ENCODE data around the gene OR7C1. TPM values are rescaled to one million over a fixed set of nuclear protein-coding genes. Genes with fewer than 3 reads are reported as not detected.

OR7C1 gene
- not detected in 2 replicates for total RNA-seq

GRCh38 chr19:14835011-14835410 lies at the start of gene OR7C1, which contains the start of gene OR7A5:
TSS of gene OR7C1 (minus strand) at chr19:14835185. CDS start at chr19:14800136, 35,049 bp downstream.
TSS of gene OR7A5 (minus strand) at chr19:14835185. CDS start at chr19:14828241, 6,944 bp downstream.

GRCh38 chr19:14848822-14849221 lies 13.8 kb upstream of the OR7C1 start, which contains the start of gene OR7A10:
TSS of gene OR7A10 (minus strand) at chr19:14848922. CDS start at chr19:14841877, 7,045 bp downstream.

GRCh38 chr19:14778110-14778845 lies 56.7 kb downstream of the OR7C1 start, which contains the start of gene ADGRE2:
TSS of gene ADGRE2 (minus strand) at chr19:14778560. CDS start at chr19:14776756, 1,804 bp downstream.

Other genes with a start within 250 kb of the OR7C1 start
- not detected in 2 replicates for gene ADGRE3, start 160.3 kb downstream of the OR7C1 start, total RNA-seq
- 18.4 and 21.4 TPM in 2 replicates for gene ZNF333, start 145.1 kb downstream of the OR7C1 start, total RNA-seq
- under 0.01 and 2.9 TPM in 2 replicates for gene ADGRE2, start 56.6 kb downstream of the OR7C1 start, total RNA-seq
- not detected in 2 replicates for gene OR7A5, start within 50 bp of the OR7C1 start, total RNA-seq
- not detected in 2 replicates for gene OR7A10, start 13.7 kb upstream of the OR7C1 start, total RNA-seq
- gene OR7A17, start 50.9 kb upstream of the OR7C1 start, total RNA-seq: not detected in 2 replicates
- not detected in 2 replicates for gene OR7C2, start 106.3 kb upstream of the OR7C1 start, total RNA-seq
- gene SLC1A6, start 144.7 kb upstream of the OR7C1 start, total RNA-seq: not detected in 2 replicates
- not detected in 2 replicates for gene CASP14, start 214.3 kb upstream of the OR7C1 start, total RNA-seq
- not detected in 2 replicates for gene OR1I1, start 247.0 kb upstream of the OR7C1 start, total RNA-seq

All from regular cardiac myocyte (primary cell).